ENCODE measurements around the gene RNF186.
"Not testable (repeated sequence)": the region's sequence is repeated elsewhere in the genome, so short reads cannot be mapped to it uniquely, and the experiment has no call there.

RNF186 gene

GRCh38 chr1:19792237-19793002 is 22.7 kb downstream of the RNF186 start:
- no peak for DNase-seq

GRCh38 chr1:19790061-19790975 is 24.8 kb downstream of the RNF186 start:
- DNase-seq: not testable (repeated sequence)

GRCh38 chr1:19786988-19787423 is 28.1 kb downstream of the RNF186 start:
- DNase-seq: no peak

- peak; percentile 15 for DNase-seq
Measured at GRCh38 chr1:19785660-19786059, 29.4 kb downstream of the RNF186 start.

GRCh38 chr1:19780267-19780877 is 34.7 kb downstream of the RNF186 start:
- no peak for DNase-seq

- no peak for DNase-seq
Measured at GRCh38 chr1:19776933-19777332, 38.1 kb downstream of the RNF186 start.

GRCh38 chr1:19776287-19776686 is 38.8 kb downstream of the RNF186 start:
- no peak for DNase-seq

GRCh38 chr1:19775831-19776230 is 39.3 kb downstream of the RNF186 start:
- no peak for DNase-seq

GRCh38 chr1:19775317-19775716 is 39.8 kb downstream of the RNF186 start:
- DNase-seq: peak; percentile 18

- DNase-seq: no peak
Measured at GRCh38 chr1:19774180-19774785, 40.8 kb downstream of the RNF186 start.

GRCh38 chr1:19773485-19773884 is 41.6 kb downstream of the RNF186 start:
- DNase-seq: no peak

GRCh38 chr1:19772053-19772452 is 43.0 kb downstream of the RNF186 start:
- no peak for DNase-seq

GRCh38 chr1:19771350-19771749 is 43.7 kb downstream of the RNF186 start:
- DNase-seq: no peak

GRCh38 chr1:19770436-19771190 is 44.5 kb downstream of the RNF186 start:
- DNase-seq: no peak

GRCh38 chr1:19769211-19769932 is 45.7 kb downstream of the RNF186 start:
- no peak for DNase-seq

GRCh38 chr1:19768353-19769210 is 46.5 kb downstream of the RNF186 start:
- DNase-seq: no peak

GRCh38 chr1:19765623-19766022 is 49.5 kb downstream of the RNF186 start:
- DNase-seq: peak; percentile 97

GRCh38 chr1:19764848-19765247 is 50.2 kb downstream of the RNF186 start:
- DNase-seq: peak; percentile 65
